ENCODE data around the gene OGFOD3. TPM values are rescaled to one million over a fixed set of nuclear protein-coding genes. Genes with fewer than 3 reads are reported as not detected.
A peak's percentile ranks its signal among the peaks of the same experiment; 100 is the strongest.

Gene OGFOD3
- total and polyA plus RNA-seq, 9 of the 15 experiments (the other 6 are each of a cell fraction or from before 2014, with no cell fraction given) = 0.69 to 44.7 (median 18.9) TPM

DNA sequence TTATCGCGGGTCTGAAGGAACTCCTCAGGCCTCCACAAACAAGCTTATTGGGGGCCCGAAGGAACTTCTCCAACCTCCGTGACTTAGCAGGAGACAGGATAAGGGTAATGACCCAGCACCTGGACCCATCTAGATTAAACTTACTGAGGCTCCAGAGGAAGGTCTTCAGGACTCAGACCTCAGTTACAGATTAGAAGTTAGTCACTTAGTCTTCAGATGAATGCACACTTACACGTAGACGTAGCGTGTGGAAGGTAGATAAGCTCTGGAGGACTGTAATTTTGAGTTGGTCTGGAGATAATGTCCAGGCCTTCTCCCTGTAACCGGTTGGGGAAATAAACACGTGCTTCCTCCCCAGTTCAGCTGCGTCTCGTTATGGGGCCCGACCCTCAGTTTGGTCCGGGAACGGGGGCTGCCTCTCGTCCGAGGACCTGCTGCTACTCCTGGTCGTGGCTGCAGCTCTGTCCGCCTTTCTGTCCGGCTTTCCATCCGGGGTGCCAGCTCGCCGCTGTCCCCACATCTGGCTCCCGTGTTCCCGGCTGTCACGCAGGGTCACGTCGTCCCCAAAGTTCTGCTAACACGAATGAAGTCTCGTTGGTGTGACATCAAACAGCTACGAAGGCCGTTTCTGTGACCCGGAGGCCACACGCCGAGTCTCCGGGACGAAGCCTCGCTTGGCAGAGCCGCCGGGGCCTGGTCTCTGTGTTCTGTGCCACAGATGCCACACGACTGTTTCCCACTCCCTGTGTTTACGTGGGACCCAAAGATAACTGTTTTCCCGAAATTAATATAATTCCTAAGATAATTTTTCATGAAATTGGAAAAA, 73.0 kb downstream of the OGFOD3 start (continued):
- peak; percentile 94 for TF ChIP-seq GATA2 (CRISPR knock-in tag; IDR thresholded peaks at IDR 0.05)
- no peak for TF ChIP-seq ELF2 (CRISPR knock-in tag; IDR thresholded peaks at IDR 0.05)
- TF ChIP-seq, protein P1, sequence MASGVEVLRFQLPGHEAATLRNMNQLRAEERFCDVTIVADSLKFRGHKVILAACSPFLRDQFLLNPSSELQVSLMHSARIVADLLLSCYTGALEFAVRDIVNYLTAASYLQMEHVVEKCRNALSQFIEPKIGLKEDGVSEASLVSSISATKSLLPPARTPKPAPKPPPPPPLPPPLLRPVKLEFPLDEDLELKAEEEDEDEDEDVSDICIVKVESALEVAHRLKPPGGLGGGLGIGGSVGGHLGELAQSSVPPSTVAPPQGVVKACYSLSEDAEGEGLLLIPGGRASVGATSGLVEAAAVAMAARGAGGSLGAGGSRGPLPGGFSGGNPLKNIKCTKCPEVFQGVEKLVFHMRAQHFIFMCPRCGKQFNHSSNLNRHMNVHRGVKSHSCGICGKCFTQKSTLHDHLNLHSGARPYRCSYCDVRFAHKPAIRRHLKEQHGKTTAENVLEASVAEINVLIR (CRISPR knock-in tag; IDR thresholded peaks at IDR 0.05) = peak; percentile 45; the same call in 1 of the 2 replicates
- TF ChIP-seq SMAD4 (CRISPR knock-in tag; conservative IDR thresholded peaks at IDR 0.05) = peak; percentile 98
- no peak for TF ChIP-seq DNMT1 (IDR thresholded peaks at IDR 0.05)
- TF ChIP-seq ERF (CRISPR knock-in tag; IDR thresholded peaks at IDR 0.05) = peak; percentile 75
- no peak for TF ChIP-seq RUNX1 (IDR thresholded peaks at IDR 0.05; ENCODE audit: low read depth)
- 0 out of 2 replicates have a peak, but pooled peaks have one; percentile 13 for TF ChIP-seq NFE2L1 (tag; IDR thresholded peaks at IDR 0.05; ENCODE audit: borderline replicate concordance, low read depth)
- TF ChIP-seq ESRRB (CRISPR knock-in tag; IDR thresholded peaks at IDR 0.05; ENCODE audit: borderline replicate concordance) = no peak
- TF ChIP-seq, protein P2, sequence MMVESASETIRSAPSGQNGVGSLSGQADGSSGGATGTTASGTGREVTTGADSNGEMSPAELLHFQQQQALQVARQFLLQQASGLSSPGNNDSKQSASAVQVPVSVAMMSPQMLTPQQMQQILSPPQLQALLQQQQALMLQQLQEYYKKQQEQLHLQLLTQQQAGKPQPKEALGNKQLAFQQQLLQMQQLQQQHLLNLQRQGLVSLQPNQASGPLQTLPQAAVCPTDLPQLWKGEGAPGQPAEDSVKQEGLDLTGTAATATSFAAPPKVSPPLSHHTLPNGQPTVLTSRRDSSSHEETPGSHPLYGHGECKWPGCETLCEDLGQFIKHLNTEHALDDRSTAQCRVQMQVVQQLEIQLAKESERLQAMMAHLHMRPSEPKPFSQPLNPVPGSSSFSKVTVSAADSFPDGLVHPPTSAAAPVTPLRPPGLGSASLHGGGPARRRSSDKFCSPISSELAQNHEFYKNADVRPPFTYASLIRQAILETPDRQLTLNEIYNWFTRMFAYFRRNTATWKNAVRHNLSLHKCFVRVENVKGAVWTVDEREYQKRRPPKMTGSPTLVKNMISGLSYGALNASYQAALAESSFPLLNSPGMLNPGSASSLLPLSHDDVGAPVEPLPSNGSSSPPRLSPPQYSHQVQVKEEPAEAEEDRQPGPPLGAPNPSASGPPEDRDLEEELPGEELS (CRISPR knock-in tag; IDR thresholded peaks at IDR 0.05; ENCODE audit: borderline replicate concordance) = no peak
- TF ChIP-seq, protein P3, sequence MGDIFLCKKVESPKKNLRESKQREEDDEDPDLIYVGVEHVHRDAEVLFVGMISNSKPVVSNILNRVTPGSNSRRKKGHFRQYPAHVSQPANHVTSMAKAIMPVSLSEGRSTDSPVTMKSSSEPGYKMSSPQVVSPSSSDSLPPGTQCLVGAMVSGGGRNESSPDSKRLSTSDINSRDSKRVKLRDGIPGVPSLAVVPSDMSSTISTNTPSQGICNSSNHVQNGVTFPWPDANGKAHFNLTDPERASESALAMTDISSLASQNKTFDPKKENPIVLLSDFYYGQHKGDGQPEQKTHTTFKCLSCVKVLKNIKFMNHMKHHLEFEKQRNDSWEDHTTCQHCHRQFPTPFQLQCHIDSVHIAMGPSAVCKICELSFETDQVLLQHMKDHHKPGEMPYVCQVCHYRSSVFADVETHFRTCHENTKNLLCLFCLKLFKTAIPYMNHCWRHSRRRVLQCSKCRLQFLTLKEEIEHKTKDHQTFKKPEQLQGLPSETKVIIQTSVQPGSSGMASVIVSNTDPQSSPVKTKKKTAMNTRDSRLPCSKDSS (IDR thresholded peaks at IDR 0.05; ENCODE audit: low read depth, partially characterized antibody) = no peak
- TF ChIP-seq FOXP1 (CRISPR knock-in tag; IDR thresholded peaks at IDR 0.05) = no peak
- TF ChIP-seq, protein P4, sequence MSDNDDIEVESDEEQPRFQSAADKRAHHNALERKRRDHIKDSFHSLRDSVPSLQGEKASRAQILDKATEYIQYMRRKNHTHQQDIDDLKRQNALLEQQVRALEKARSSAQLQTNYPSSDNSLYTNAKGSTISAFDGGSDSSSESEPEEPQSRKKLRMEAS (CRISPR knock-in tag; IDR thresholded peaks at IDR 0.05) = peak; percentile 96
- no peak for TF ChIP-seq ZC3H11A (IDR thresholded peaks at IDR 0.05; ENCODE audit: low read depth, low read length)
- TF ChIP-seq CCNT2 (IDR thresholded peaks at IDR 0.05; ENCODE audit: borderline replicate concordance, extremely low read depth, insufficient read length, low read depth, low read length) = peak; percentile 93
- TF ChIP-seq GABPA (tag; conservative IDR thresholded peaks at IDR 0.05; ENCODE audit: low read depth) = peak; percentile 30; the same call in 1 of the 2 replicates
- no peak for TF ChIP-seq SNRNP70 (optimal IDR thresholded peaks at IDR 0.05; ENCODE audit: low read depth, low read length)
- TF ChIP-seq, protein P5, sequence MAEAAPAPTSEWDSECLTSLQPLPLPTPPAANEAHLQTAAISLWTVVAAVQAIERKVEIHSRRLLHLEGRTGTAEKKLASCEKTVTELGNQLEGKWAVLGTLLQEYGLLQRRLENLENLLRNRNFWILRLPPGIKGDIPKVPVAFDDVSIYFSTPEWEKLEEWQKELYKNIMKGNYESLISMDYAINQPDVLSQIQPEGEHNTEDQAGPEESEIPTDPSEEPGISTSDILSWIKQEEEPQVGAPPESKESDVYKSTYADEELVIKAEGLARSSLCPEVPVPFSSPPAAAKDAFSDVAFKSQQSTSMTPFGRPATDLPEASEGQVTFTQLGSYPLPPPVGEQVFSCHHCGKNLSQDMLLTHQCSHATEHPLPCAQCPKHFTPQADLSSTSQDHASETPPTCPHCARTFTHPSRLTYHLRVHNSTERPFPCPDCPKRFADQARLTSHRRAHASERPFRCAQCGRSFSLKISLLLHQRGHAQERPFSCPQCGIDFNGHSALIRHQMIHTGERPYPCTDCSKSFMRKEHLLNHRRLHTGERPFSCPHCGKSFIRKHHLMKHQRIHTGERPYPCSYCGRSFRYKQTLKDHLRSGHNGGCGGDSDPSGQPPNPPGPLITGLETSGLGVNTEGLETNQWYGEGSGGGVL (CRISPR knock-in tag; IDR thresholded peaks at IDR 0.05) = no peak; the same call in 1 of the 2 replicates
- no peak for TF ChIP-seq NR2C2 (CRISPR knock-in tag; IDR thresholded peaks at IDR 0.05)
- TF ChIP-seq NR2C2 (tag; IDR thresholded peaks at IDR 0.05) = peak; percentile 68
- TF ChIP-seq ZNF282 (CRISPR knock-in tag; IDR thresholded peaks at IDR 0.05) = no peak
